PC-9 (cell line): ENCODE data around the gene IDI2.

Experiments used
- CTCF ChIP-seq: fragments of 200-600 bp; sonication (generic); conservative IDR thresholded peaks from 2 replicates; pipeline ENCODE4 v1.6.1; 2017; ENCODE audit warnings: mixed run types, antibody characterized with exemption, mild to moderate bottlenecking, moderate library complexity
- EZH2 ChIP-seq: fragments of 200-600 bp; sonication (generic); IDR thresholded peaks from 2 replicates; pipeline ENCODE4 v1.8.0; 2017; ENCODE audit warnings: antibody characterized with exemption, low read depth

- TF ChIP-seq CTCF = no peak
- TF ChIP-seq EZH2 = no peak
Observed at GRCh38 chr10:995559-995926, 30.1 kb downstream of the IDI2 start.
